Measurements from ENCODE around the gene ZC2HC1B. TPM values are rescaled to one million over a fixed set of nuclear protein-coding genes. Genes with fewer than 3 reads are reported as not detected.
"Not testable (repeated sequence)": the region's sequence is repeated elsewhere in the genome, so short reads cannot be mapped to it uniquely, and the experiment has no call there.

Gene ZC2HC1B
- total RNA-seq, 4 donors from 2014 or later, result 1.2 TPM; not detected in 3

- Histone ChIP-seq H3K27ac (no peak overlapping the region), H3K9me3 (no peaks in the 10 kb centered on the region), H3K4me1 (peaks cover 0 to 20% (median 6%) of the 10 kb centered on the region in 4 donors), H3K27me3 (no peaks in the 10 kb centered on the region), H3K4me3 (no peak overlapping the region), H3K36me3 (no peaks in the 10 kb centered on the region)
- 87 to 96% methylated on average over 2 of the region's 2 CpGs for WGBS, 2 donors
- TF ChIP-seq EP300 (IDR thresholded peaks at IDR 0.05), result no peak
- DNase-seq (ENCODE audit: low spot score in 2 of 2), result no peak
Measured at GRCh38 chr6:143900358-143900757, 36.1 kb downstream of the ZC2HC1B start.

DNA sequence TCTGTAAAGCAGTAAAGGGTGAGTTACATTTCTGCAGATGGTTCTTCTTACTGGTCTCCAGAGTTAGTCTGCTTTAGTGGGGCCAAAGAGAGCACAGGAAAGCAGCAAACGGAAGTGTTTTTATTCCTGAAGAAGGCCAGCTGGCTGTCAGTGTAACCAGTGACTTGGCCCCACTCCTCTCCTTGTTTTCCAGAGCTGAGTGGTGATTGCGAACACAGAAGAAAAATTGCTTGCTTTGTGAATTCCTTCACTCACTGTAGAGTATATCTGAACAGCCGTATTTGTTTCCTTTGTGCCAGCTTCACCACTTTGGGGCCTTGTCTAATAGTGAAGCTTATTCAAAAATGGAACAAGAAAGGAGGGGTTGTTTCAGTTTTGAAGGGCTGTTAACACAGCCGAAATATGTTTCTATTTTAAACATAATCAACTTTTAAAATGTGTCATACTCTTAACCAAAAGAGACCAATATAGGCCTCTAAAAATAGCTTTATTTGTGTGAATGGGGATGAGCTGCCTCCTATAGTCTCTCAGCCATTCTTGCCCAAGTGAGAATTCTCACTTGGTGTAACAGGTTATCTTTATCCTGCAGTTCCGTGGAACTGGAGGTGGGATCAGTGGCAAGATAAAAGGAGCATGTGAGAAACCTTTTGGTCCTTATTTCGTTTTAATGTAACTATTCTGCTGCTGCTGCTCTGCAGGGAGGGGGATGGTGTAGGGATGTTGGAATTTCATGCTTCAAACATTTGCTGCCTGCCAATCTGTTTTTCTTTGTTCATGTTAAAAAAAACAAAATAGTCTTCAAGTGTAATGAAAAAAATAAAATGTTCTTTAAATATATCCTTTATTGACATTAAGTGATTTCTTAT lies 37.8 kb downstream of the ZC2HC1B start:
- Histone ChIP-seq H3K27ac (peak overlapping the region; percentile 30 to 72 (median 51)), H3K27me3 (no peaks in the 10 kb centered on the region), H3K9me3 (no peaks in the 10 kb centered on the region), H3K4me3 (no peak overlapping the region), H3K4me1 (peaks cover 0 to 20% (median 6%) of the 10 kb centered on the region in 4 donors), H3K36me3 (no peaks in the 10 kb centered on the region)
- TF ChIP-seq POLR2A (IDR thresholded peaks at IDR 0.05) (no peak), EP300 (IDR thresholded peaks at IDR 0.05) (peak in 1 of 2 donors; percentile 37)
- TF ChIP-seq, protein P1, sequence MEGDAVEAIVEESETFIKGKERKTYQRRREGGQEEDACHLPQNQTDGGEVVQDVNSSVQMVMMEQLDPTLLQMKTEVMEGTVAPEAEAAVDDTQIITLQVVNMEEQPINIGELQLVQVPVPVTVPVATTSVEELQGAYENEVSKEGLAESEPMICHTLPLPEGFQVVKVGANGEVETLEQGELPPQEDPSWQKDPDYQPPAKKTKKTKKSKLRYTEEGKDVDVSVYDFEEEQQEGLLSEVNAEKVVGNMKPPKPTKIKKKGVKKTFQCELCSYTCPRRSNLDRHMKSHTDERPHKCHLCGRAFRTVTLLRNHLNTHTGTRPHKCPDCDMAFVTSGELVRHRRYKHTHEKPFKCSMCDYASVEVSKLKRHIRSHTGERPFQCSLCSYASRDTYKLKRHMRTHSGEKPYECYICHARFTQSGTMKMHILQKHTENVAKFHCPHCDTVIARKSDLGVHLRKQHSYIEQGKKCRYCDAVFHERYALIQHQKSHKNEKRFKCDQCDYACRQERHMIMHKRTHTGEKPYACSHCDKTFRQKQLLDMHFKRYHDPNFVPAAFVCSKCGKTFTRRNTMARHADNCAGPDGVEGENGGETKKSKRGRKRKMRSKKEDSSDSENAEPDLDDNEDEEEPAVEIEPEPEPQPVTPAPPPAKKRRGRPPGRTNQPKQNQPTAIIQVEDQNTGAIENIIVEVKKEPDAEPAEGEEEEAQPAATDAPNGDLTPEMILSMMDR (IDR thresholded peaks at IDR 0.05), result no peak
- DNase-seq (ENCODE audit: low spot score in 2 of 2), result peak in 1 of 2 donors; percentile 58
- 14 to 15% methylated on average over 6 of the region's 6 CpGs for WGBS, 2 donors

DNA sequence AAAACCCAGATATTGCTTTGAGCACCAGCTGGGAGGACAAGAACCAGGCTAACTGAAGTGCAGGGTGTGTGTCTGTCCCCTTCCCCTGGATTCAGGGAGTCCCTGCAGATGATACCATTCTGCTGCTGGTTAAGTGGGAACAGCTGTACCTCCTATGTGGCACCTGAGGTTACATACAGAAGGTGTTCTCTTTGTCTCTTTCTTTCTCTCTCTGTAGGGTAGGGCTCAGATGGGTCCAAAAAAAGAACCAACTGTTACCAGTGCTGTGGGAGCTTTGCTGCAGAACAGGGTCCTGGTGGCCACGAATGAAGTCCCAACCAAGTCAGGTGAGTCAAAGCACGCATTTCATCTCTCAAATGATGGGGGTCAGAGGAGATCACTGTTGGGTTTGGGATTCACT lies 38.6 kb downstream of the ZC2HC1B start:
- H3K4me3 ChIP-seq, result no peak overlapping the region
- peak overlapping the region in 3 of 4 donors; percentile 37 to 72 (median 65) for H3K27ac ChIP-seq
- DNase-seq (ENCODE audit: low spot score in 2 of 2), result no peak
- peaks cover 0 to 20% (median 6%) of the 10 kb centered on the region in 4 donors for H3K4me1 ChIP-seq
- no peaks in the 10 kb centered on the region for H3K27me3 ChIP-seq
- no peak for TF ChIP-seq EP300 (IDR thresholded peaks at IDR 0.05)
- TF ChIP-seq POLR2A (IDR thresholded peaks at IDR 0.05), result no peak
- TF ChIP-seq, protein P1 (IDR thresholded peaks at IDR 0.05), result no peak
- no peaks in the 10 kb centered on the region for H3K36me3 ChIP-seq
- no peaks in the 10 kb centered on the region for H3K9me3 ChIP-seq
- 64 to 68% methylated on average over 2 of the region's 2 CpGs for WGBS, 2 donors

DNA sequence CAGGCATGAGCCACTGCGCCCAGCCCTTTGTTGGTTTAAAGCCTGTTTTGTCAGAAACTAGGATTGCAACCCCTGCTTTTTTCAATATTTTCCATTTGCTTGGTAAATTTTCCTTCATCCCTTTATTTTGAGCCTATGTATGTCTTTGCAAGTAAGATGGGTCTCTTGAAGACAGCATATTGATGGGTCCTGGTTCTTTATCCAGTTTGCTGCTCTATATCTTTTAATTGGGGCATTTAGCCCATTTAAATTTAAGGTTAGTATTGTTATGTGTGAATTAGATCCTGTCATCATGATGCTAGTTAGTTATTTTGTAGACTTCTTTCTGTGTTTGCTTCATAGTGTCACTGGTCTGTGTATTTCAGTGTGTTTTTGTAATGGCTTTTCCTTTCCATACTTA lies 46.8 kb downstream of the ZC2HC1B start:
- TF ChIP-seq, protein P1 (IDR thresholded peaks at IDR 0.05), result no peak
- TF ChIP-seq POLR2A (IDR thresholded peaks at IDR 0.05) (no peak), EP300 (IDR thresholded peaks at IDR 0.05) (no peak)
- Histone ChIP-seq H3K9me3 (peaks cover 0 to 24% (median 0%) of the 10 kb centered on the region in 4 donors), H3K36me3 (no peaks in the 10 kb centered on the region), H3K27ac (no peak overlapping the region), H3K27me3 (no peaks in the 10 kb centered on the region), H3K4me1 (no peaks in the 10 kb centered on the region), H3K4me3 (no peak overlapping the region)
- 88 to 100% methylated on average over 1 of the region's 1 CpG for WGBS, 2 donors
- DNase-seq (ENCODE audit: low spot score in 2 of 2), result no peak

- DNase-seq (ENCODE audit: low spot score in 2 of 2), result no peak
- Histone ChIP-seq H3K27ac (no peak overlapping the region), H3K4me3 (no peak overlapping the region), H3K27me3 (no peaks in the 10 kb centered on the region), H3K9me3 (peaks cover 0 to 29% (median 0%) of the 10 kb centered on the region in 4 donors), H3K4me1 (no peaks in the 10 kb centered on the region), H3K36me3 (no peaks in the 10 kb centered on the region)
- WGBS, 2 donors, result 91 to 100% methylated on average over 1 of the region's 1 CpG
- no peak for TF ChIP-seq POLR2A (IDR thresholded peaks at IDR 0.05)
- TF ChIP-seq, protein P1 (IDR thresholded peaks at IDR 0.05), result no peak
- TF ChIP-seq EP300 (IDR thresholded peaks at IDR 0.05), result no peak
Measured at GRCh38 chr6:143912671-143913070, 48.4 kb downstream of the ZC2HC1B start.

- H3K36me3 ChIP-seq; H3K27me3 ChIP-seq; H3K4me1 ChIP-seq; DNase-seq (ENCODE audit: low spot score in 2 of 2); H3K4me3 ChIP-seq; H3K27ac ChIP-seq: not testable (repeated sequence)
- 75 to 81% methylated on average over 4 of the region's 4 CpGs for WGBS, 2 donors
- peaks cover 0 to 22% (median 0%) of the 10 kb centered on the region in 4 donors for H3K9me3 ChIP-seq
Measured at GRCh38 chr6:143917026-143917425, 52.8 kb downstream of the ZC2HC1B start.
